HG03025 (cell line): ENCODE data around the gene RCAN1.

Experiments
- ATAC-seq: cut with Tn5 transposase; IDR thresholded peaks from one replicate; pipeline ENCODE4 v1.9.1; 2021; ENCODE audit warnings: mild to moderate bottlenecking, moderate library complexity; ENCODE audit not compliant: unreplicated experiment, low FRiP score

The RCAN1 gene

DNA sequence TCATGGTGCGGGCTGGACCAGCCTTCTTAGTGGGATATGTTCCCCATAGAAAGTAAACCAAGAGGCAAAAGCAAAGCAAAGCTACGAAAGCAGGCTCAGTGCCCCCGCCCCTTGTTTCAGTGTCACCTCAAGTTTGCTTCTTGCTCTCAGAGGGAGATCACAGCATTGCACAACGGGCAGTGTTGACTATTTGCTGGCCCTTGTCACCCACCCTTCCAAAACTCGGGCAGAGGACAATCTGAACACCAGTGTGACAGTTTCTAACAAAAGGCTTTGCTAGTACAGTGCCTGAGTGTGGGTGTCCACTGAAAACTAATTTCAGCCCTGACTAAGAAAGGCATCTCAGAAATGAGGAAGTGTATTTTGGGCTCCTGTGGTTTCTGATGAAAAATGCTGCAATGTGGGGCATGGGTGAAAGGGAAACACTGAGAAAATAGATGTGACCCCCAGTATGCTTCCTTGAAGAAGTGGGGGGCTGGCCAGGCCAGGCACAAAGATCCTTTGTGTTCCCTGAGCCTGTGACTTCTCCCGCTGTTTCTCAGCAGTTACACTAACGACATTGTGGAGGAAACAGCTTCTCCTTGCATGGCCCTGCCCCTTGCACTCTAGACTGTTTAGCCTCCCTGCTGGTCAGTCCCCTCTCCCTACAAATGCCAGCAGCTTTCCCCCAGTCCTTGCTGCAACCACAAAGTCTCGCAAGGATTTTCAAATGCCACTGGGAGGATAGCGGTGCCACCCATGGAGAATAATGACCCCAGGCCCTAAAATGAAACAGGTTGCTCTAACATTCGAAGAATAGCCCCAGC is 69.6 kb downstream of the RCAN1 start:
- peak; percentile 70 for ATAC-seq

- ATAC-seq: no peak
Observed at GRCh38 chr21:34544032-34544496, 70.8 kb downstream of the RCAN1 start.

DNA sequence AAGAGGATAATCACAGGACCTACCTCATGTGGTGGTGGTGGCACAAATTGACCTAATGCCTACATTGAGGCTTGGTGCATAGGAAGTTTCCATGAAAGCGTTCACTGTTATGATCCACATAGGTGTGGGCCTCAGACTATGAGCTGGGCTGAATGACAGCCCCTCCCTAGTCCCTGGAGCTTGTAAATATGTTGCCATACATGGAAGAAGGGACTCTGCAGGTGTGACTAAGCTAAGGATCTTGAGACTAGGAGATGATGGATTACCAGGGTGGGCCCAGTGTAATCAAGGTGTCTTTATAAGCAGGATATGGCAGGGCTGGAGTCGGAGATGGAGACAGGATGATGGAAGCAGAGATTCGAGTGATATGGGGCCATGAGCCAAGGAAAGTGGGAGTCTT is 71.9 kb downstream of the RCAN1 start:
- no peak for ATAC-seq

DNA sequence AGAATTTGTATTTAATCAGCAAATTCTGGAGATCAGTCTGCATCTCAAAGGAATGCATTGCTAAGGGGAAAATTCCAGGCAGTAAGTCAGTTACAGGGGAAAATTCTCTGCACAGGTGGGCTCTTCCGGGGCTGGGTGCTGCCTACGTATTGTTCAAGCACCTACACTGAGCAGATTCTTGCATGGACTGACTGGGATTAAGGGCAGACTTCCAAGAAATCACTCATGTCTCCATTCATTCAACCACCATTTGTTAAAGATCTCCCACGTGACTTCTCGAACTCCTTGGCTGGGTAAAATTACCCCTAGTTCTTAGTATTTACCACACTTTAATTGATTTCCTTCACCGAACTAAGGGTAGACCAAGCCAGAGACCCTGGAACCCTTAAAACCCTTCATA is 74.7 kb downstream of the RCAN1 start:
- ATAC-seq: no peak

- no peak for ATAC-seq
Observed at GRCh38 chr21:34537838-34538237, 77.1 kb downstream of the RCAN1 start.

- ATAC-seq: no peak
Observed at GRCh38 chr21:34536820-34537219, 78.1 kb downstream of the RCAN1 start.

GRCh38 chr21:34536311-34536710 is 78.6 kb downstream of the RCAN1 start:
- ATAC-seq: no peak

DNA sequence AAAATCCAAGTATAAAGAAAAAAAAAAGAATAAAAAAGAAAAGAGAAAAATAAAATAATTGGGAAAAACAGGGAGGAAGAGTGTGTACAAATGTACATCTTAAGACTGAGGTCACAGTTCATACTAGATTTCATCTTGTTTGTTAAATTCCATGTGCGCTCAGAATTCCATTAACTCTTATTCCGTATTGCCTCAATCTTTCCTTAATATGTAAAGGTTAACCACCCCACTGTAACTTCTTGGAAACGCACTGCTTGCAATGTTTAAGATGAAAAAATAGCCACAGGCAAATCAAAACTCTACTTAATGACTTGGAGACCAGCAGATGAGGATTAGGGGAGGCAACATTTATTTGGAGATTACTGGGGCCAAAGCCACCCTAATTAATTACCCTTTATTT is 79.0 kb downstream of the RCAN1 start:
- ATAC-seq: no peak

DNA sequence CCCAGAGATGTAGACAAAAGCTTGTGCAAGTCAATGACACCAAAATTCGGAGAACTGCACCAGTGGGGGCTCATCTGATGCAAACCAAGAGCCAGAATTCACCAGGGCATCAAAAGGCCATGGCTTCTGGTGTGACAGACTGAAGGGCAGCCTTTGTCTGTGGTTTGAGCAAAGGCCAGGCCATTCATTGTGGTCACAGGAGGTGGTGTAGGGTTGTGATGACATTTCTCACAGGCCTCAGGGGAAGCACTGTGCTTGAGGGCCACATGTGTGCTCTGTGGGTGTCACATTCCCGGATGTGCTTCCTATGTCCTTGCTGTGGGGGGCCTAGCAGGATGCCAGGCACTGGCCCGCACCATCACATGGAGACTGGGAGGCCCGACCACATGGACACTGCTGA is 80.4 kb downstream of the RCAN1 start:
- ATAC-seq: no peak

GRCh38 chr21:34533938-34534337 is 81.0 kb downstream of the RCAN1 start:
- ATAC-seq: no peak

DNA sequence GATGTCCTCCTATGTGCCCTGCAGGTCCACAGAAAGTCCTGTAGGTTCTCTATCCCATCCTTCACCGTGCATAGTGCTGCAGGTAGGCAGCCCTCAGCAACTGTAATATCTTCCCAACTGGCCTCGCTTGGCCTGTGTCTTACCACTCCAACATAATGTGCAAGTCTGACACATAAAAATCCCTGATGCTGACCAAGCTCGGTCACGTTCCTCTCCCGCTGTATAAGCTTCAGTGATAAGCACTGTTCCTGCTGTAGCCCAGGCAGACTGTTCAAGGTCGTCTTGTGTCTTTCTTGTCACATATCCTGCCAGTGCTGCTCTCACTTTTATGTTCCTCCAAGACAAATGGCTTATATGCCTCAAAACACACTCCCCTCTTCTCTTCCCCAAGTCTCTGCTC is 83.5 kb downstream of the RCAN1 start:
- ATAC-seq: no peak

DNA sequence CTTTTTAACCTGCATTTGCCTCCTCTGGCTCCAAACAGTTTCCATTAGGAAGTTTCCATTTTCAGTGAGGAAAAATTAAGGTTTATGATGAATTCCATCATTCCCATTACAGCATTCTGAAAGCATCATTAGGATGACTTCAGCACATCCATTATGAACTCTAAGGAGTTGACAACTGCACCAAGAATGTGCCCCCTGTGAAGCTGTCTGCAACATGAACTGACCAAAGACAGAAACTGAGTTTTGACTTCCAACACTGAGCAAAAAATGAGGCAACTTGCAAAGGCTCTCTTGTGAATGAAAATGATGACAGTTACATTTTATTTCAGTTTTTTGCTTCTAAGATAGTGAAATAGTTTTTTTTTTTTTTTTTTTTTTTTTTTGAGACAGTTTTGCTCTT is 84.7 kb downstream of the RCAN1 start:
- no peak for ATAC-seq

GRCh38 chr21:34528131-34528561 is 86.8 kb downstream of the RCAN1 start:
- no peak for ATAC-seq

GRCh38 chr21:34526618-34527290 is 88.2 kb downstream of the RCAN1 start:
- ATAC-seq: peak; percentile 59

DNA sequence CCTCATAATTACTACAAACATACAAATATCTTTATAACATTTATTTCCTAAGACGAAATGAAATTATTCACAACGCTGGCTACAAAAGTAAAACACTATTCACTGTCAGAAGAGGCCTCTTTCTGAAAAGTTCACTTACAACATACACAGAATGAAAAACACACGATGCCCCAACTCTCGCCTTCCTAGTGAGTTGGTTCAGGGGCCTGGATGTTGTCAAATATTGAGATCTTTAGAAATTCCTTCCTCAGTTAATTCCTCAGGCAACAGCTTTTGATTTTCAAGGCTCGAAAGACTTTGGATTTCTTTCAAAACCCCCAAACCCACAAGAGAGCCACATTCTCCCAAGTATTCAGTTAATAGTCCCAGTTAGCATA is 88.7 kb downstream of the RCAN1 start:
- ATAC-seq: no peak

DNA sequence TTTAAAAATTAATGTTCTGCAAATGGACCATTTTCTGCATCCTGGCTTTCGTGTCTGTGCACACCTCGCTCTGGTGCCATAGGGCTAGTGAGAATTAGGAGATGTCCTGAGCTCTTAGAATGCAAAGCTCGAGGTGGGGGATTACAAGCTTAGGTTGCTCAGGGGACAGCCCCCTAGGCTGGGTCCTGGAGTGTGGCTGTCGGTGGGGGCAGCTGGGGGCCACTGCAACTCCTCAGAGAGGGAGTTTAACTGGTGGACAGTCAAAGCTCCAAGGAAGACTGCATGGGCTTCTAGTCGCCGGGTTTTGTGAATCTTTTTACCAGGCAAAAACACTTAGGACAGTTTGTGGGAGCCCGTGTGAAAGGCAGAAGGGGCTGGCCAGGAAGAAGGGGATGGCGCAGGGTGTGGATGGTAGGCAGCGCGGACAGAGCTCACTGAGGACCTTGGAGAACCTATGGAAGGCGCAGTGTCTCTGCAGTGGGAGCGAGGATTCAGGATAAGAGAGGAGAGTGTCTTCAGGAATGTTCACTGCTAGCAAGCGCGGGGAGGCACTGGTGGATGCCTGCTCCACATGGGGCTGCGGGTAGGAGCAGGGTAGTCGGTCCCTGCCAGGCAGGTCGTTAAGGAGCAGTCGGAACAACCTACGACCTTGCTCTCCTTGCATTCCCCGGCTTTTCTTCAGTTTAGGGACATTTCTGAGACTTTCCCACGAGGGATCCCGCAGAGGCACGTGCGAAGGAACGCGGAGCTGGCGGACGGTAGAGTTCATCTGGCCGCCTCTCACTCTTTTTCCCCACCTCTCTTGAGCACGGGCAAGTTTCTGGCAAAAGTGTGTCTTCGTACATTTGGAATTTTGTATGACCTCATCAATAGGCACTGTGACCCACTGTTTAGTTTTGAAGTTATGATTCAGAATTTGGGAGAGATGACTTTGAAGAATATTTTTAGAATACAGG is 90.0 kb downstream of the RCAN1 start:
- ATAC-seq: no peak

DNA sequence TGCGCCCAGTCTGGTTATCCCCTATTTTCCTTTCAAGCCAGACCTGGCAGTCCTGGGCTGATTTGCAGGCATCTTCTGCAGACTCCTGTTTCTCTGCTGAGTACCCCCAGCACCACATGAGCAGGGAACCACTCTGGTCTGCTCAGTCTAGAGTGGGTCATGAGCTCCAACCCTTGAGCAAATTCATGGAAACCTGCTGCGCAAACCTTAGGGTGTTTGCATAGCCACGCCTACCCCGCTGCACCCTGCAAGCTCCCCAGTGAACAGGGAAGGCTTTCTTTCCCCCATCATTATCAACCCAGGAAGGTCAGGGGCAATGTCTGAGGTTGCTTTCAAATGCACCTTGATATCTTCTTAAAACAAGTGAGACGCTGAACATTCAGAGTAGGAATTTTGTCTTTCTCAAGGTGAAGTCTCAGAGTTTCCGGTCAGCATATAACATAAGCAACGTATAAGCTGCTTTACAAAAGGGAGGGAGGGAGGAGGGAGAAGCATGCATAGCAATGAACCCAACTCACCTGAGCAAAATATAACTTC is 91.8 kb downstream of the RCAN1 start:
- no peak for ATAC-seq

DNA sequence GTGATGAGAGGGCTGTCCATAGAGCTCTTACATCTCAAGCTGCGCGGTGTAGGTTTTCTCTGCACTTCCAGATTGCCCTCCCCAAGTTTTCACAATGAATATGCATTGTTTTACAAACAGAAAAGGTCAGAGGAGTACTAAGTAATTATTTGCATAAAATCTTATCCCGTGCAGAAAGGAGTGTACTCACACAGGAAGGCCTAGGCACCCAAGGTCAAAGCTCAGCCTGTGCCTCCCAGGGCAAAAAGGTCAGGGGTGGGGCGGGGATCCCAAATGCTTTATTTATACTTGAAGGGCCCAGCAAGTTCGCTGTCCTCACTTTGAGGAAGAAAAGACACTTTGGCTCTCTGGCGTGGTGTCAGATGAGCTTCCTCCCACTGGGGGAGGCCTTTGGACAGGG is 92.6 kb downstream of the RCAN1 start:
- ATAC-seq: no peak

- ATAC-seq: no peak
Observed at GRCh38 chr21:34521561-34521960, 93.4 kb downstream of the RCAN1 start.

DNA sequence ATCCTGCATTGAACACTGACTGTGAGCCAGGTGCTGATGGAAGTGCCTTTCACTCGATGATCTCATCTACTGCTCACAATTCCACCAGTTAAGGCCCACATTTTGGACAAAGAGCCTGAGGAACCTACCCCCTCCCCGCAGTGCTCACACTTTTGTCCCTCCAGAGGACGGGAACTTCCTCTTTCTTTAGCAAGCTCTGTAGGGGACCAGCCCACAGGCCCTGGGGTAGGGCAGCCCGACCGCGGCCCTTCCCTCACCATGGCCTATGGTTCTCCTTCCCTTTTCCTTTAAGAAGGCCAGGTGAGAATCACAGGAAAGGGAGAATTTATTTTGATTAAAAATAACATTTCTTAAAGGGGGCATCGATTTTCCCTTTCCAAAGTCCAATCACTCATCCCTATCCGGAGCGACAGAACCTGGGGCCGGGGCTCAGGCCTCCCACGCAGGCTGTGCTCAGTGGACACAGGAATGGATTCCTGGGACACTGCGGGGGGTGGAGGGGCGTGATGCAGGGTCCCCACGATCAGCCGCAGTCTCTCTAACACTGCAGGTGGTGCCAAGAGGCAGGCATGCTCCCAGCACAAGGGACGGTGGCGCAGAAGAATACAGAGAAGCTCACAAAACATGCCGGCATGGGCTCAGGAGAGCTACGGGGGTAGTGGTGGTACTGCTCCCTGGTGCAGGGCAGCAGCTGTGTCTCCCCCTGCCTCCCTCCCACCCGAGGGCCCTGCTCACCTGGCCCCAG is 94.0 kb downstream of the RCAN1 start:
- no peak for ATAC-seq
